MM.1S (cell line): Measurements from ENCODE around the gene RPP21.

Experiments used
- DNase-seq: peaks from one replicate; pipeline ENCODE4 v3.0.0-alpha.2; 2015
- H2AFZ ChIP-seq: fragments of 300-600 bp; sonication (generic); 2 replicates; pipeline ENCODE4 v1.6.0; 2016; ENCODE audit warnings: antibody characterized with exemption, low read length
- H3F3A ChIP-seq: fragments of 300-600 bp; sonication (generic); 2 replicates; pipeline ENCODE4 v1.6.1; 2016; ENCODE audit warnings: mild to moderate bottlenecking, antibody characterized with exemption, low read length, moderate library complexity, mixed read lengths; ENCODE audit not compliant: insufficient read depth
- H3K27ac ChIP-seq: fragments of 300-600 bp; sonication (generic); 2 replicates; pipeline ENCODE4 v1.5.1; 2016; ENCODE audit warnings: mild to moderate bottlenecking, low read length
- H3K27me3 ChIP-seq: fragments of 300-600 bp; sonication (generic); replicated peaks from 2 replicates; pipeline ENCODE4 v1.6.0; 2016; ENCODE audit warnings: low read length; ENCODE audit not compliant: insufficient read depth
- H3K36me3 ChIP-seq: fragments of 300-600 bp; sonication (generic); replicated peaks from 2 replicates; pipeline ENCODE4 v1.6.1; 2016; ENCODE audit warnings: mild to moderate bottlenecking, low read length, mixed read lengths; ENCODE audit not compliant: insufficient read depth
- H3K4me1 ChIP-seq: fragments of 300-600 bp; sonication (generic); 2 replicates; pipeline ENCODE4 v1.6.1; 2016; ENCODE audit warnings: low read length, mixed read lengths
- H3K4me2 ChIP-seq: fragments of 300-600 bp; sonication (generic); 2 replicates; pipeline ENCODE4 v1.6.0; 2016; ENCODE audit warnings: low read depth, low read length
- H3K4me3 ChIP-seq: fragments of 300-600 bp; sonication (generic); 2 replicates; pipeline ENCODE4 v1.5.1; 2016; ENCODE audit warnings: low read length, mixed read lengths
- H3K79me2 ChIP-seq: fragments of 300-600 bp; sonication (generic); 2 replicates; pipeline ENCODE4 v1.6.1; 2016; ENCODE audit warnings: mixed run types, low read length, mixed read lengths
- H3K9ac ChIP-seq: fragments of 300-600 bp; sonication (generic); 2 replicates; pipeline ENCODE4 v1.6.1; 2016; ENCODE audit warnings: low read length, mixed read lengths
- H3K9me2 ChIP-seq: fragments of 300-600 bp; sonication (generic); replicated peaks from 2 replicates; pipeline ENCODE4 v1.6.1; 2016; ENCODE audit warnings: mild to moderate bottlenecking, low read length, mixed read lengths; ENCODE audit not compliant: insufficient read depth
- H3K9me3 ChIP-seq: fragments of 300-600 bp; sonication (generic); replicated peaks from 2 replicates; pipeline ENCODE4 v1.6.1; 2016; ENCODE audit warnings: mild to moderate bottlenecking, low read length, mixed read lengths; ENCODE audit not compliant: insufficient read depth
- H4K20me1 ChIP-seq: fragments of 300-600 bp; sonication (generic); 2 replicates; pipeline ENCODE4 v1.6.1; 2016; ENCODE audit warnings: mild to moderate bottlenecking, low read length, moderate library complexity, mixed read lengths; ENCODE audit not compliant: insufficient read depth
- CTCF ChIP-seq: fragments of 300-600 bp; sonication (generic); IDR thresholded peaks from 2 replicates; pipeline ENCODE4 v1.5.1; 2016; ENCODE audit warnings: antibody characterized with exemption, low read length, mixed read lengths
- EZH2 ChIP-seq: fragments of 300-600 bp; sonication (generic); optimal IDR thresholded peaks from 2 replicates; pipeline ENCODE3; 2017; ENCODE audit warnings: low read depth, mild to moderate bottlenecking, antibody characterized with exemption, low read length, mixed read lengths
- EZH2phosphoT487 ChIP-seq: fragments of 300-600 bp; sonication (generic); IDR thresholded peaks from 2 replicates; pipeline ENCODE4 v1.6.1; 2018; ENCODE audit warnings: antibody characterized with exemption, low read length

The RPP21 gene

GRCh38 chr6:30378290-30378937 lies 33.5 kb downstream of the RPP21 start:
- DNase-seq: no peak
- Histone ChIP-seq H3K27ac (no peak overlapping the region), H3K9ac (no peak overlapping the region), H3K4me1 (no peaks in the 10 kb centered on the region), H3F3A (no peaks in the 10 kb centered on the region), H3K9me2 (no peaks in the 10 kb centered on the region), H4K20me1 (no peaks in the 10 kb centered on the region), H3K27me3 (no peaks in the 10 kb centered on the region), H3K4me2 (no peak overlapping the region), H3K36me3 (no peaks in the 10 kb centered on the region), H2AFZ (no peak overlapping the region), H3K4me3 (no peak overlapping the region), H3K9me3 (no peaks in the 10 kb centered on the region), H3K79me2 (no peaks in the 10 kb centered on the region)
- TF ChIP-seq CTCF: no peak
- TF ChIP-seq EZH2: no peak
- TF ChIP-seq EZH2phosphoT487: no peak

GRCh38 chr6:30380464-30380863 lies 35.5 kb downstream of the RPP21 start:
- no peak overlapping the region for H3K4me2 ChIP-seq
- H3K4me3 ChIP-seq: no peak overlapping the region
- TF ChIP-seq EZH2 (no peak), EZH2phosphoT487 (no peak), CTCF (no peak)
- no peaks in the 10 kb centered on the region for H3K36me3 ChIP-seq
- H3K9ac ChIP-seq: no peak overlapping the region
- no peaks in the 10 kb centered on the region for H3K9me2 ChIP-seq
- no peaks in the 10 kb centered on the region for H3K9me3 ChIP-seq
- H3K4me1 ChIP-seq: no peaks in the 10 kb centered on the region
- H3F3A ChIP-seq: no peaks in the 10 kb centered on the region
- H3K27ac ChIP-seq: no peak overlapping the region
- H3K27me3 ChIP-seq: no peaks in the 10 kb centered on the region
- H4K20me1 ChIP-seq: no peaks in the 10 kb centered on the region
- H3K79me2 ChIP-seq: no peaks in the 10 kb centered on the region
- no peak overlapping the region for H2AFZ ChIP-seq
- DNase-seq: no peak

GRCh38 chr6:30386166-30386565 lies 41.2 kb downstream of the RPP21 start:
- H4K20me1 ChIP-seq: no peaks in the 10 kb centered on the region
- H3F3A ChIP-seq: no peaks in the 10 kb centered on the region
- no peak overlapping the region for H2AFZ ChIP-seq
- H3K9me3 ChIP-seq: no peaks in the 10 kb centered on the region
- H3K79me2 ChIP-seq: no peaks in the 10 kb centered on the region
- 0 out of 2 replicates have a peak, but pooled peaks cover 6% of the 10 kb centered on the region for H3K27me3 ChIP-seq
- H3K4me3 ChIP-seq: no peak overlapping the region
- no peaks in the 10 kb centered on the region for H3K36me3 ChIP-seq
- H3K4me1 ChIP-seq: no peaks in the 10 kb centered on the region
- no peak for DNase-seq
- no peak overlapping the region for H3K4me2 ChIP-seq
- TF ChIP-seq CTCF (no peak), EZH2phosphoT487 (no peak), EZH2 (no peak)
- H3K9ac ChIP-seq: no peak overlapping the region
- H3K9me2 ChIP-seq: no peaks in the 10 kb centered on the region
- no peak overlapping the region for H3K27ac ChIP-seq
